ENCODE data around the gene FAM111B. TPM values are rescaled to one million over a fixed set of nuclear protein-coding genes. Genes with fewer than 3 reads are reported as not detected.

FAM111B gene
- total RNA-seq, 4 donors from 2014 or later = 2.9 to 14.9 (median 8.0) TPM

- Histone ChIP-seq H3K9me3 (no peaks in the 10 kb centered on the region), H3K4me3 (peak overlapping the region in 3 of 4 donors; percentile 51 to 81 (median 77)), H3K27ac (peak overlapping the region; percentile 94 to 99 (median 96)), H3K36me3 (peaks cover 0 to 24% (median 3%) of the 10 kb centered on the region in 3 donors), H3K4me1 (peaks cover 7 to 46% (median 18%) of the 10 kb centered on the region in 3 donors), H3K27me3 (no peaks in the 10 kb centered on the region)
- intact Hi-C loops (cut with DNase I) = no loop called here
- 28 to 30% methylated on average over 4 of the region's 4 CpGs for WGBS, 2 donors
- no peak for DNase-seq
- no peak for TF ChIP-seq CTCF (IDR thresholded peaks at IDR 0.05)
- no peak for TF ChIP-seq POLR2A (IDR thresholded peaks at IDR 0.05)
Measured at GRCh38 chr11:59145534-59145933, 38.5 kb downstream of the FAM111B start.

- Histone ChIP-seq H3K4me1 (no peaks in the 10 kb centered on the region), H3K27me3 (no peaks in the 10 kb centered on the region), H3K9me3 (no peaks in the 10 kb centered on the region), H3K27ac (no peak overlapping the region), H3K36me3 (peaks cover 0 to 50% (median 3%) of the 10 kb centered on the region in 3 donors), H3K4me3 (no peak overlapping the region)
- no peak for DNase-seq
- WGBS, 2 donors = 82 to 100% methylated on average over 1 of the region's 1 CpG
- TF ChIP-seq POLR2A (IDR thresholded peaks at IDR 0.05) (no peak), CTCF (IDR thresholded peaks at IDR 0.05) (no peak)
- intact Hi-C loops (cut with DNase I) = loop anchor here (10.0 kb wide), 1 partner anchor 53 kb away; no protein-coding TSS in a partner anchor
Measured at GRCh38 chr11:59151761-59152160, 44.7 kb downstream of the FAM111B start.

GRCh38 chr11:59152312-59152951 lies 45.4 kb downstream of the FAM111B start:
- no peaks in the 10 kb centered on the region for H3K9me3 ChIP-seq
- no peak overlapping the region for H3K27ac ChIP-seq
- no peaks in the 10 kb centered on the region for H3K27me3 ChIP-seq
- TF ChIP-seq CTCF (IDR thresholded peaks at IDR 0.05) (no peak), POLR2A (IDR thresholded peaks at IDR 0.05) (no peak)
- 65 to 86% methylated on average over 8 of the region's 8 CpGs for WGBS, 2 donors
- H3K4me3 ChIP-seq = no peak overlapping the region
- DNase-seq = no peak
- H3K36me3 ChIP-seq = peaks cover 0 to 46% (median 3%) of the 10 kb centered on the region in 3 donors
- intact Hi-C loops (cut with DNase I) = loop anchor here (10.0 kb wide), 1 partner anchor 52 kb away; no protein-coding TSS in a partner anchor
- H3K4me1 ChIP-seq = no peaks in the 10 kb centered on the region

GRCh38 chr11:59154610-59155009 lies 47.6 kb downstream of the FAM111B start:
- Histone ChIP-seq H3K4me3 (no peak overlapping the region), H3K36me3 (peaks cover 0 to 35% (median 0%) of the 10 kb centered on the region in 3 donors), H3K27ac (no peak overlapping the region), H3K4me1 (peaks cover 0 to 5% (median 0%) of the 10 kb centered on the region in 3 donors), H3K27me3 (no peaks in the 10 kb centered on the region), H3K9me3 (no peaks in the 10 kb centered on the region)
- 82 to 83% methylated on average over 4 to 5 of the region's 5 CpGs for WGBS, 2 donors
- TF ChIP-seq CTCF (IDR thresholded peaks at IDR 0.05) (no peak), POLR2A (IDR thresholded peaks at IDR 0.05) (no peak)
- DNase-seq = no peak
- intact Hi-C loops (cut with DNase I) = loop anchor here (10.0 kb wide), 1 partner anchor 50 kb away; no protein-coding TSS in a partner anchor

GRCh38 chr11:59157433-59157832 lies 50.4 kb downstream of the FAM111B start:
- H3K4me3 ChIP-seq = no peak overlapping the region
- H3K27me3 ChIP-seq = peaks cover 0 to 16% (median 0%) of the 10 kb centered on the region in 4 donors
- intact Hi-C loops (cut with DNase I) = loop anchor here (10.0 kb wide), 1 partner anchor 47 kb away; no protein-coding TSS in a partner anchor
- H3K9me3 ChIP-seq = no peaks in the 10 kb centered on the region
- H3K36me3 ChIP-seq = peaks cover 0 to 8% (median 0%) of the 10 kb centered on the region in 3 donors
- no peak for DNase-seq
- peaks cover 0 to 5% (median 0%) of the 10 kb centered on the region in 3 donors for H3K4me1 ChIP-seq
- H3K27ac ChIP-seq = no peak overlapping the region
- TF ChIP-seq CTCF (IDR thresholded peaks at IDR 0.05) (no peak), POLR2A (IDR thresholded peaks at IDR 0.05) (no peak)
- 59 to 63% methylated on average over 3 of the region's 3 CpGs for WGBS, 2 donors
